DMS 273 (cell line): Measurements from ENCODE around the gene NTM.
A peak's percentile ranks its signal among the peaks of the same experiment; 100 is the strongest.

ENCODE experiments used
- DNase-seq: peaks from one replicate; lab custom pipeline; 2025; ENCODE audit not compliant: unreplicated experiment; lab: John Stamatoyannopoulos, UW

Gene NTM

GRCh38 chr11:132123449-132123848 is 753.0 kb downstream of the NTM start:
- DNase-seq, result no peak

DNA sequence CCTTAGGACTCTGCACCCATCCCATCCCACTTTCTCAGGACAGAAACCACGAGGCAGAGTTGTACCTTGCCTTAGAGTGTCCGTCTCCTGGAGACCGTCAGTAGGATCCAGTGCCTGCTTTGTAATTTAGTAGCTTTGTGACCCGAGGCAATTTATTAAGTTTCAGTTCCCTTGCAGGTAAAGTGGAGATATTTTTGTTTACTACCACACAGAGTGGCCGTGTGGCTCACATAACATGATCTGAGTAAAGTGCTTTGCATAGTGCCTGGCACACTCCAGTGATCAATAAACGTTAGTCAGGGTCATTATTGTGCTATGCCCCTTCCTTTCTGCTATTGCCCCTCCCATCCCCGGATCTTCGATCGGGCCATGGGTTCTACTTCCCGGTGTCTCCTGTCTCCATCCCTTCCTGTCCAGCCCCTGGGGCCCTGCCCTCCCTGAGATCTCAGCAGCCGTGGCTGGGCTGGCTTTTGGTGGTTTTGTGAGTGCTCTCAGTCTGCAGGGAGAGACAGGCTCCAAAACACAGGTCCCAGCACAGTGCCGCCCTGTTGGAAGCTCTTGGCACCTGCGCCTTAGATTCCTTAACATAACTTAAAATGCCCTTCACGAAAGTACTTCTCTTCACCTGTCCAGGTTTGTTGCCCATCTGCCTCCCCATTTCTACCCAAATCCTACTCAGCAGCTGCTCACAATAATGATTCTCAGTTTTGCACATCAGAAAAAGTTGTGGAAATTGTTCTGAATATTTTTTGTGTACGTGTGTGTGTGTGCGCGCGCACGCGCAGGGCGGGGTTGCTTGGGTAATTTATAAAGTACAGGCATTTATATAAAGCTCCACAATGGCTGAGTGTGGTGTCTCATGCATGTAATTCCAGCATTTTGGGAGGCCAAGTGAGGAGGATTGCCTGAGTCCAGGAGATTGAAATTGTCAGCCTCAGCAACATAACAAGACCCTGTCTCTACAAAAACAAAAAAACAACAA is 753.7 kb downstream of the NTM start:
- no peak for DNase-seq

GRCh38 chr11:132125988-132126871 is 755.8 kb downstream of the NTM start:
- DNase-seq, result no peak

DNA sequence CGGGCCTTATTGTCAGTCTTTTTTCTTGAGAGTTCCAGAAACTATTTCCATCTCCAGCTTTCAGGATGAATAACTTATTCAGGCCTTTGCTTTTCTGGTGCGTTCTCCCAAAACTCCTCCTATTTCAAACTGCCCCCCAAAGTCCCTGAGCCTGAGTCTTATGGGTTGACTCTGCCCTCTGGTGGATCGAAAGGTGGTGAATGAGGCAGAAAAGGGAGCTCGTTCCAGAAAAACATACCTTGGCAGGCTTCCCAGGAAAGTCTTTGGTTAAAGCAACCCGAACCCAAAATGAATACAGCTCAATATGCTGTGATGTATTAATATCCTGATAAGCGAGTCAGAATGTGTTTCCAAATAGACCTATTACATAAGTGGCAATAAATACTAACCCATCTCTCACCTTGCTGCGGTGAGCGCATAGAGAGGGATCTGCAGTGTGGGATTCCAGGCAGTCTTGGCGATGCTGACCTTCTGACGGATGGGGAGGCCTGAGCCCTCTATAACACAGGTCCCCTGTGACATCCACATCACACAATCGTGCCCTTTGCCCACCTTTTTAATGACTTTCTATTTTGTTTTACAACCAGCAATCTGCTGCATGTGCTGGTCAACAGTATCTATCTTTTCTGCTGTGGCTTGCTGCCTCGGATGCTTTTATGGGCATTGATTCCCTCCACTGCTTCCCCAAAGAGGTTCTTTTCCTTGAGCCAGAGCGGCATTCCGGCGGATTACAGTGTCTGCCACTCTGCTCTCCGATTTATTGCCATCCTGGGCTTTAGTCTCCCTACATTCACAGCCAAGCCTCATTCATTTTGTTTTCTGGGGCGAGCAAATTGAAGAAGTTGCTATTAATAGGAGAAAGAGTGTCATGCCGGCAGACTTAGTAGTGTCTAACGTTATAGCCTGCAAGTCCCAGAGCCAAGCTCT is 756.8 kb downstream of the NTM start:
- DNase-seq, result peak; percentile 22

GRCh38 chr11:132127900-132128288 is 757.5 kb downstream of the NTM start:
- no peak for DNase-seq

DNA sequence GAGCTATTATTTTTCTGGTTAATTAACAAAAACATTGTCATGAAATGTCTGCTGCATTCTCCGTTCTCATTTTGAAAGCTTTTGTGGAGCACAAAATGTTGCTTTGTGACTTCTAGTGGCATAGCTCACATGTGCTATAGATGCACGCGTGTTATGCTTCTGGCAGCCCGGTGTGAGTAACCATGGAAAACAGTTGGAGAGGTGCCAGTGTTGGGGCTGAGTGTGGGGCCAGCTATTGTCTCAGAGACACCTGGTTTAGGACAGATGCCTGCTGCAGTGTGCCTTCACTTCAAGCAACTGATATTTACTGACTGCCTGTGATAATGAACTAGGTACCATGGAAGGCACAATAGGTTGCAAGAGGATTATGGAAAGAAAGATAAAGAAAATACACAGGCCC is 760.6 kb downstream of the NTM start:
- no peak for DNase-seq

DNA sequence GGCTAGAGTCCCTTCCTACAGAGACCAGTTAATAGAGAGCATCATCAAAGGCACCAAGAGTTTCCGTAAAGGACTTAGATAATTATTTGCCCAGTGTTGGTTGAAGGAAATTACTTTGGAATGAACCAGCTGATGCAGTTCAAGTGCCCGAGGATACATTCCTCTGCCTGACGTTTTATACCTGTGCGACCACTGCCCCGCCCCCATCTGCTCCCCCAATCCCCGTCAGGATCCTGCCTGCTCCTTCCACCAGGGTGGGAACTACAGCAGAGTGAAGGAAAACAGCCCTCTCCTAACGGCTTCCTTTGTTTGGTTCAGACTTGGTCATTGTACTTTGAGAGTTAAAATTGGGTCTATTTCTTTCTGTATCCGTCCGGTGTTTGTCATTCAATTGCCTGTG is 761.5 kb downstream of the NTM start:
- no peak for DNase-seq

DNA sequence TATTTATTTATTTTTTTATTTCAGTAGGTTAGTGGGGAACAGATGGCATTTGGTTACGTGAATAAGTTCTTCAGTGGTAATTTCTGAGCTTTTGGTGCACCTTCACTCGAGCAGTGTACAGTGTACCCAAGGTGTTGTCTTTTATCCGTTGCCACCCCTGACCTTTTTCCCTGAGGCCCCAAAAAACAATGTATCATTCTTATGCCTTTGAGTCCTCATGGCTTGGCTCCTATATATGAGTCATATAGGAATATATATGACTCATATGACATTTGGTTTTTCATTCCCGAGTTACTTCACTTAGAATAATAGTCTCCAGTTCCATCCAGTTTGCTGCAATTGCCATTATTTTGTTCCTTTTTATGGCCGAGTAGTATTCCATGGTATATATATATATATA is 763.9 kb downstream of the NTM start:
- no peak for DNase-seq

DNA sequence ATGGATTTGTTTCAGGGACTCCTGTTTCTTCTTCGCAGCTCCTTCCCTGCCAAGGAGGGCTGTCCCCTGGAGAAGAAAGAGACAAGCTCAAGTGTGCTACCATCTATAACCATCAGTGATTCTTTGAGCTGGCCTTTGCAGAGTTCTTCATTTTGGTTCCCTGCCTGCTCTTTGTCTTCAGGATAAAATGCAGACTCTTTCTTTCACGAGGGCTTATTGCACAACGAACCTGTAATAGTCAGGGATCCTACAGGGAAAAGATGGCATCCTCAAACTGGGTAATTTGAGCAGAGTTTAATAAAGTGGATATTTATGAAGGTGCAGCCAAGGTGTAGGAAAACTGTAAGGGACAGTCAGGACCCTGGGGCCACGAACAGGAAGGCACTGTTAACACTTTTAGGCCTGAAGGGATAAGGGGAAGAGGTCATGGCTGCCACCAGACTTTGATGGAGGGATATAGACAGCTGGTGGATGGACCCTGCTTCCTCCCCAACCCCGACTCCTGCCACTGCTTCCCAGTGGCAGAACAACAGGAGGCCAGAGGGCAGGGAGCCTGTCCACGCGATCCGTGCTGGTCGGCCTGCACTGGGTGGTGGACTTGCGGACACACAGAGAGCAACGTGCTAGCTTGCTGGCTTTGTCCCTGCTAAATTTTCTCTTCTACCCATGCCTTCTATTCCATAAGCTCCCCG is 767.0 kb downstream of the NTM start:
- DNase-seq, result no peak

DNA sequence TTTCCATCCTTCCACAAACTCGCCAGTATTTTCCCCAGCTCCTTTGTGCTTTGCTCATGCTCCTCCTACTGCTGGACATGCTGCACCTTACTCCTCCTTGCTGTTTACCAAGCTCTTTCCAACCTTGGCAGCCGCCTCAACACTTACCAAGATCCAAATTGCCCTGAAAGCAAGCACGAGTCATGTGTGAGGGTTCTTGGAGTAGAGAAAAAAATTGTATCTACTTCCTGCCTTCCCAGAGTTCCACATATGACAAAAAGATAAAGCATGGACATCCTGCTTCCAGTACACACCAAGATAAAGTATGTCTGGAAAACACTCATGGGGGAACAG is 767.5 kb downstream of the NTM start:
- DNase-seq, result no peak

DNA sequence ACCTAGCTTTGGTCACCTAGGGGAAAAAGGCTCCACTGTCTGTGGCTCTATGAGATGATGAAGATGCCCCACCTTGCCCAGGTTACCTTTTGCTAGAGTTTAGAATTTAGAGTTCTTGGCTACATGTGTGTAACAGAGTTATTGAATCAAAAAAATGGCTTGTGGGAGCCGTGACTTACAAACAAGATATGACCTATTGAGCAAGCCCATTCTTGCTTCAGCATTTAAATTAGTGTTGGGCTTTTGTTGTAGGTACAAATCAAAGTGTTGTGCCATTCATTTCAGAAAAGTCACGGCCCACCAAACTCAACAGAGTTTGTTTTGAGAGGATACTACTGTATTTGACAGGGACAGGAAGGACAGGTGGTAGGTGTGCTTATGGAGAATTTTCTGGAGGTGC is 768.8 kb downstream of the NTM start:
- no peak for DNase-seq

GRCh38 chr11:132140056-132140455 is 769.6 kb downstream of the NTM start:
- no peak for DNase-seq

DNA sequence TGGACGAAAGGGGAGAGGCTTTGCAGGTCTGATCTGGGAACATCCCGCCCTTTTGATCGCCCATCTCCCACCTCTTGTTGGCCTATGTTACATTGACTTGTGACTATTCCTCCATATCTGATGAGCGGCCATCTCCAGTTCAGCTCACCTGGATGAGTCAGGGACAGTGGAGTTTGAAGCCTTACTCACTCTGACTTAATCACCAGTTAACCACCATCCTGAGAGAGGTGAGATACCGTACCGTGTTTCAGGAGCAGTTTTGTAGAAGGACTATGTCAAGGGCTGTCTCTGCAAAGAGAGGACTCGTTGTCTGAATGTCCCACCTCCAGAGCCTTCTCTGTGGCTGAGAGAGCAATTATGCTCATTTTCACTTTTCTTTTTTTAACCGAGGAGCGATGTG is 771.7 kb downstream of the NTM start:
- no peak for DNase-seq

DNA sequence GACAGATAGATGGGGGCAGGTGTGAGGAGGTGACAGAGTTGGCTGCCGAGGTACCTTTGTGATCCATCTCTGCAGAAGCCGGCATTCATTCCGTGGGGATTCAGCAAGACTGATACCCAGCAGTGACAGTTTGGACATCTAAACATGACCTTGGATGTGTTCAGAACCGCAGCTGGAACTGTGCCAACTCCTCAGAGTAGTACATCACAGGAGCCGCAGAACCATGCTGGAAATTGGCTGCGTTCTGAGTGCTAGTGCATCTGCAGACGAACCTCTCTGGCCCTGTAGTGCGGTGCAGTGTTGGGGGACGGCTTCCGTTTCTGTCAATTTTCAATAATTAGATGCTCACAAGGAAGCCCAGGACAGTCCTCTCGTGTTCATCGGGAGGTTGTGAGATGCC is 772.1 kb downstream of the NTM start:
- no peak for DNase-seq

DNA sequence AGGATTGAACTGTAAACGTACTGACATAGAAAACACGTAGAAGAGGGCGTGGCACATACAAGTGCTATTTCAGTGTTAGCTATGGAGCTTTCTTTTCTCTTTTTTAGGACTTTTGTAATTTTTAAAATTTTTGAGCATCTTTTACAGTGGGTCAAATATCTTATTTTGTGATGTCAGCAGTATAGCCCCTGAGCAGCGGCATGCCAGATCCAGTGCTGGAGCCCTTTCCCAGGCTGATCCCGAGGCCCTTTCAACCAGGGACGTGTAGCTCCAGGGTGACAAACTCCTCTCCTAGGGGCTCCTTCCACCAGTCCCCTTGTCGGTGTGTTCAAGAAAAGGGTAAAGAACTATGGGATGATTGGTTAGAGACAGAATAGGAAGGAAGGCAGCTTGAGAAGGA is 777.0 kb downstream of the NTM start:
- DNase-seq, result no peak

GRCh38 chr11:132154781-132155180 is 784.4 kb downstream of the NTM start:
- no peak for DNase-seq

DNA sequence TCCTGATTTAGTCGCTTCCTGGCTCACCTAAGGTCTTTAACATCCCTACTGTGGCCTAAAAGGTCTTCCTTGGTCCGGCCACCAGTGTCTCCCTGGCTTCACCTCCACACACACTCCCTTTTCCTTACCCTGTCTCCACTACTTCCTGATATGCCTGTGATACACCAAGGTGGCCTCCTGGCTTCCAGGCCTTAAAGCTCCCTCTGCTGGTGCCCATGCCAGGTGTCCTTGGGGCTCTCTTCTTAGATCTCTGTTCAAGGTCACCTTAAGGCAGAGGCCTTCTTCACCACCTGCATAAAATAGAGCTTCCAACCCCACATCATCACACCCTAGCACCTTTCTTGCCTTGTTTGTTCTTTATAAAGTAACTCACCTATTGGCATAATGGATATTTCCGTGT is 787.7 kb downstream of the NTM start:
- DNase-seq, result peak; percentile 2

- DNase-seq, result no peak
Observed at GRCh38 chr11:132158696-132159095, 788.3 kb downstream of the NTM start.

DNA sequence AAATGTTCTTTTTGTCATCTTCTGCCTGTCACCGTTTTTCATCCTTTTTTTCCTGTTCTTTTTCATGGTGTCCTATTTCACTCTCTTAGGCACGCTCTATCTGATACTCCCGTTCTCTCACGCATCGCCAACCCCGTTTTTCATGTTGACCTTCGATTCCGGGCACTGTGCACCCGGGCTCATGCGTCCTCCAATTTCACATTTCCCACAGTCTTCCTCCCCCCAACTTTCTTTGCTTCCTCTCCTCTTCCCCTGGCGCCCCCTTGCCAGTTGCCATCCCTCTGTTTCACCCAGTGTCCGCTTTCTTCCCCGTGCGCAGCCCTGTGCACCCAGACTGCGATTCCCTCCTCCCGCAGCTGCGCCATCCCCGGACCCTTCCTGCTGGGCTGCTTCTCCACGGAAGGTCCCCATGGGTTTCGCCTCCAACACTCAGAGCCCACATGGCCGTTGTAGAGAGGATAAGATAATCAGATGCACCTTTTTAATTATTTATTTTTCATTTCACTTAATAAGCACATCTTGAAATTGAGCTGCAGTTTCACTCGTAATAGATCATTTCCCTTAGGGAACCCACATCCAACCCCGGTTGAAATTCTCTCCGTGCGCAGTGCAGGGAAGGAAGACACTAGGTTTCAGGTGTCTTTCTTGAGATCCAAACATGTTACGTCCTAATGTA is 791.1 kb downstream of the NTM start:
- no peak for DNase-seq
